ENCODE data around the gene ZMYM2. TPM values are rescaled to one million over a fixed set of nuclear protein-coding genes. Genes with fewer than 3 reads are reported as not detected.
"Not testable (repeated sequence)": the region's sequence is repeated elsewhere in the genome, so short reads cannot be mapped to it uniquely, and the experiment has no call there.

The ZMYM2 gene
- polyA plus RNA-seq, 2 donors: 15.8 to 26.3 TPM

GRCh38 chr13:20037908-20038307, 79.4 kb downstream of the ZMYM2 start:
- Histone ChIP-seq H3K27ac (ENCODE audit: low read depth in 2 of 2, low read length in 1 of 2) (no peak overlapping the region), H3K4me1 (ENCODE audit: control insufficient read depth in 2 of 2, insufficient read depth in 2 of 2, low read length in 1 of 2) (no peaks in the 10 kb centered on the region), H3K27me3 (ENCODE audit: control insufficient read depth in 1 of 2, insufficient read depth in 2 of 2, low read length in 2 of 2) (no peaks in the 10 kb centered on the region), H3K9me3 (ENCODE audit: control insufficient read depth in 2 of 2, insufficient read depth in 1 of 2, low read depth in 1 of 2, low read length in 1 of 2) (no peaks in the 10 kb centered on the region), H3K36me3 (ENCODE audit: control insufficient read depth in 2 of 2, insufficient read depth in 2 of 2, low read length in 1 of 2) (peaks cover 3 to 5% of the 10 kb centered on the region in 2 donors), H3K4me3 (ENCODE audit: low read depth in 1 of 2, low read length in 2 of 2) (no peak overlapping the region)

DNA sequence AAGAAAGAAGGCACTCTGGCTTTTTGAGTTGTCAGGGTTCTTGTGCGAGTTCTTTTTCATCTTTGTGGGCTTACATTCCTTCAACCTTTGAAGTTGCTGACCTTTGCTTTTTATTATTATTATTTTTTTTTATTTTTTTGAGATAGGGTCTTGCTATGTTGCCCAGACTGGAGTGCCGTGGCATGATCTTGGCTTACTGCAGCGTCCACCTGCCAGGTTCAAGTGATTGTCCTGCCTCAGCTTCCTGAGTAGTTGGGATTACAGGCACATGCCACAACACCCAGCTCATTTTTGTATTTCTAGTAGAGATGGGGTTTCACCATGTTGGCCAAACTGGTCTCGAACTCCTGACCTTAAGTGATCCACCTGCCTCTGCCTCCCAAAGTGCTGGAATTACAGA, 84.1 kb downstream of the ZMYM2 start:
- peaks cover 6 to 13% of the 10 kb centered on the region in 2 donors for H3K36me3 ChIP-seq (ENCODE audit: control insufficient read depth in 2 of 2, insufficient read depth in 2 of 2, low read length in 1 of 2)
- H3K4me1 ChIP-seq (ENCODE audit: control insufficient read depth in 2 of 2, insufficient read depth in 2 of 2, low read length in 1 of 2): not testable (repeated sequence)
- WGBS, 2 donors: 95 to 98% methylated on average over 4 of the region's 4 CpGs

GRCh38 chr13:20043207-20043925, 84.8 kb downstream of the ZMYM2 start:
- peaks cover 6 to 13% of the 10 kb centered on the region in 2 donors for H3K36me3 ChIP-seq (ENCODE audit: control insufficient read depth in 2 of 2, insufficient read depth in 2 of 2, low read length in 1 of 2)
- 90 to 91% methylated on average over 11 of the region's 11 CpGs for WGBS, 2 donors
- H3K27me3 ChIP-seq (ENCODE audit: control insufficient read depth in 1 of 2, insufficient read depth in 2 of 2, low read length in 2 of 2): no peaks in the 10 kb centered on the region
- H3K27ac ChIP-seq (ENCODE audit: low read depth in 2 of 2, low read length in 1 of 2): no peak overlapping the region
- H3K4me1 ChIP-seq (ENCODE audit: control insufficient read depth in 2 of 2, insufficient read depth in 2 of 2, low read length in 1 of 2): no peaks in the 10 kb centered on the region
- H3K9me3 ChIP-seq (ENCODE audit: control insufficient read depth in 2 of 2, insufficient read depth in 1 of 2, low read depth in 1 of 2, low read length in 1 of 2): no peaks in the 10 kb centered on the region
- no peak overlapping the region for H3K4me3 ChIP-seq (ENCODE audit: low read depth in 1 of 2, low read length in 2 of 2)

More for the DNA sequence above, 84.1 kb downstream of the ZMYM2 start:
- not testable (repeated sequence) for H3K9me3 ChIP-seq (ENCODE audit: control insufficient read depth in 2 of 2, insufficient read depth in 1 of 2, low read depth in 1 of 2, low read length in 1 of 2); H3K27me3 ChIP-seq (ENCODE audit: control insufficient read depth in 1 of 2, insufficient read depth in 2 of 2, low read length in 2 of 2); H3K4me3 ChIP-seq (ENCODE audit: low read depth in 1 of 2, low read length in 2 of 2); H3K27ac ChIP-seq (ENCODE audit: low read depth in 2 of 2, low read length in 1 of 2)

- H3K36me3 ChIP-seq (ENCODE audit: control insufficient read depth in 2 of 2, insufficient read depth in 2 of 2, low read length in 1 of 2): peaks cover 6 to 13% of the 10 kb centered on the region in 2 donors
- H3K4me1 ChIP-seq (ENCODE audit: control insufficient read depth in 2 of 2, insufficient read depth in 2 of 2, low read length in 1 of 2): no peaks in the 10 kb centered on the region
- H3K27ac ChIP-seq (ENCODE audit: low read depth in 2 of 2, low read length in 1 of 2): no peak overlapping the region
- H3K4me3 ChIP-seq (ENCODE audit: low read depth in 1 of 2, low read length in 2 of 2): no peak overlapping the region
- H3K27me3 ChIP-seq (ENCODE audit: control insufficient read depth in 1 of 2, insufficient read depth in 2 of 2, low read length in 2 of 2): no peaks in the 10 kb centered on the region
- no peaks in the 10 kb centered on the region for H3K9me3 ChIP-seq (ENCODE audit: control insufficient read depth in 2 of 2, insufficient read depth in 1 of 2, low read depth in 1 of 2, low read length in 1 of 2)
- 90 to 93% methylated on average over 1 of the region's 1 CpG for WGBS, 2 donors
Measured at GRCh38 chr13:20044086-20044485, 85.6 kb downstream of the ZMYM2 start.

DNA sequence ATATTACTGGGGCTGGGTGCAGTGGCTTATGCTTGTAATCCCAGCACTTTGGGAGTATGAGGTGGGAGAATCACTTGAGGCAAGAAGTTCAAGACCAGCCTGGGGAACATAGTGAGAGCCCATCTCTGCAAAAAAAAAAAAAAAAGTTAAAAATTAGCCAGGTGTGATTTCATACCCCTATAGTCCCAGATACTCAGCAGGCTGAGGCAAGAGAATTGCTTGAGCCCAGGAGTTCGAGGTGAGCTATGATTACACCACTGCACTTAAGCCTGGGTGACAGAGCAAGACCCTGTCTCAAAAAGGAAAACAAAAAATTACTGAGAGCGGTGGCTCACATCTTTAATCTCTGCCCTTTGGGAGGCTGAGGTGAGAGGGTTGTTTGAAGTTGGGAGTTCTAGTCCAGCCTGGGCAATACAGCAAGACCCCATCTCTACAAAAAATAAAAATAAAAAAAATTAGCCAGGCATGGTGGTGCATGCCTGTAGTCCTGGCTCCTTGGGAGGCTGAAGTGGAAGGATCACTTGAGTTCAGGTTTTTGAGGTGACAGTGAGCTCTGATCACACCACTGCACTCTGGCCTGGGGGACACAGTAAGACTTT, 87.5 kb downstream of the ZMYM2 start:
- WGBS, 2 donors: 90 to 97% methylated on average over 2 of the region's 2 CpGs
- no peak overlapping the region for H3K27ac ChIP-seq (ENCODE audit: low read depth in 2 of 2, low read length in 1 of 2)
- no peaks in the 10 kb centered on the region for H3K27me3 ChIP-seq (ENCODE audit: control insufficient read depth in 1 of 2, insufficient read depth in 2 of 2, low read length in 2 of 2)
- H3K9me3 ChIP-seq (ENCODE audit: control insufficient read depth in 2 of 2, insufficient read depth in 1 of 2, low read depth in 1 of 2, low read length in 1 of 2): no peaks in the 10 kb centered on the region
- no peak overlapping the region for H3K4me3 ChIP-seq (ENCODE audit: low read depth in 1 of 2, low read length in 2 of 2)
- peaks cover 6 to 13% of the 10 kb centered on the region in 2 donors for H3K36me3 ChIP-seq (ENCODE audit: control insufficient read depth in 2 of 2, insufficient read depth in 2 of 2, low read length in 1 of 2)
- no peaks in the 10 kb centered on the region for H3K4me1 ChIP-seq (ENCODE audit: control insufficient read depth in 2 of 2, insufficient read depth in 2 of 2, low read length in 1 of 2)

- Histone ChIP-seq H3K27ac (ENCODE audit: low read depth in 2 of 2, low read length in 1 of 2) (no peak overlapping the region), H3K9me3 (ENCODE audit: control insufficient read depth in 2 of 2, insufficient read depth in 1 of 2, low read depth in 1 of 2, low read length in 1 of 2) (no peaks in the 10 kb centered on the region), H3K4me1 (ENCODE audit: control insufficient read depth in 2 of 2, insufficient read depth in 2 of 2, low read length in 1 of 2) (no peaks in the 10 kb centered on the region), H3K36me3 (ENCODE audit: control insufficient read depth in 2 of 2, insufficient read depth in 2 of 2, low read length in 1 of 2) (no peaks in the 10 kb centered on the region), H3K27me3 (ENCODE audit: control insufficient read depth in 1 of 2, insufficient read depth in 2 of 2, low read length in 2 of 2) (no peaks in the 10 kb centered on the region), H3K4me3 (ENCODE audit: low read depth in 1 of 2, low read length in 2 of 2) (no peak overlapping the region)
- 75 to 77% methylated on average over 5 of the region's 5 CpGs for WGBS, 2 donors
Measured at GRCh38 chr13:20049558-20050473, 91.3 kb downstream of the ZMYM2 start.

- no peak overlapping the region for H3K27ac ChIP-seq (ENCODE audit: low read depth in 2 of 2, low read length in 1 of 2)
- no peaks in the 10 kb centered on the region for H3K27me3 ChIP-seq (ENCODE audit: control insufficient read depth in 1 of 2, insufficient read depth in 2 of 2, low read length in 2 of 2)
- no peaks in the 10 kb centered on the region for H3K4me1 ChIP-seq (ENCODE audit: control insufficient read depth in 2 of 2, insufficient read depth in 2 of 2, low read length in 1 of 2)
- H3K36me3 ChIP-seq (ENCODE audit: control insufficient read depth in 2 of 2, insufficient read depth in 2 of 2, low read length in 1 of 2): peaks cover 0 to 2% of the 10 kb centered on the region in 2 donors
- WGBS, 2 donors: 81 to 92% methylated on average over 6 of the region's 6 CpGs
- H3K4me3 ChIP-seq (ENCODE audit: low read depth in 1 of 2, low read length in 2 of 2): no peak overlapping the region
- H3K9me3 ChIP-seq (ENCODE audit: control insufficient read depth in 2 of 2, insufficient read depth in 1 of 2, low read depth in 1 of 2, low read length in 1 of 2): no peaks in the 10 kb centered on the region
Measured at GRCh38 chr13:20051366-20051765, 92.8 kb downstream of the ZMYM2 start.

- Histone ChIP-seq H3K9me3 (ENCODE audit: control insufficient read depth in 2 of 2, insufficient read depth in 1 of 2, low read depth in 1 of 2, low read length in 1 of 2) (no peaks in the 10 kb centered on the region), H3K27ac (ENCODE audit: low read depth in 2 of 2, low read length in 1 of 2) (no peak overlapping the region), H3K4me3 (ENCODE audit: low read depth in 1 of 2, low read length in 2 of 2) (no peak overlapping the region), H3K27me3 (ENCODE audit: control insufficient read depth in 1 of 2, insufficient read depth in 2 of 2, low read length in 2 of 2) (no peaks in the 10 kb centered on the region), H3K4me1 (ENCODE audit: control insufficient read depth in 2 of 2, insufficient read depth in 2 of 2, low read length in 1 of 2) (no peaks in the 10 kb centered on the region), H3K36me3 (ENCODE audit: control insufficient read depth in 2 of 2, insufficient read depth in 2 of 2, low read length in 1 of 2) (peaks cover 0 to 3% of the 10 kb centered on the region in 2 donors)
- WGBS, 2 donors: 85 to 90% methylated on average over 3 of the region's 3 CpGs
Measured at GRCh38 chr13:20053016-20053415, 94.5 kb downstream of the ZMYM2 start.

- Histone ChIP-seq H3K27ac (ENCODE audit: low read depth in 2 of 2, low read length in 1 of 2) (no peak overlapping the region), H3K27me3 (ENCODE audit: control insufficient read depth in 1 of 2, insufficient read depth in 2 of 2, low read length in 2 of 2) (no peaks in the 10 kb centered on the region), H3K36me3 (ENCODE audit: control insufficient read depth in 2 of 2, insufficient read depth in 2 of 2, low read length in 1 of 2) (peaks cover 0 to 3% of the 10 kb centered on the region in 2 donors), H3K4me3 (ENCODE audit: low read depth in 1 of 2, low read length in 2 of 2) (no peak overlapping the region), H3K9me3 (ENCODE audit: control insufficient read depth in 2 of 2, insufficient read depth in 1 of 2, low read depth in 1 of 2, low read length in 1 of 2) (no peaks in the 10 kb centered on the region), H3K4me1 (ENCODE audit: control insufficient read depth in 2 of 2, insufficient read depth in 2 of 2, low read length in 1 of 2) (no peaks in the 10 kb centered on the region)
- WGBS, 2 donors: 78 to 87% methylated on average over 2 of the region's 2 CpGs
Measured at GRCh38 chr13:20053891-20054290, 95.4 kb downstream of the ZMYM2 start.
